Measurements from ENCODE around the gene IGF1R.

GRCh38 chr15:98775498-98776230 is 127.3 kb downstream of the IGF1R start:
- TF ChIP-seq, protein P1, sequence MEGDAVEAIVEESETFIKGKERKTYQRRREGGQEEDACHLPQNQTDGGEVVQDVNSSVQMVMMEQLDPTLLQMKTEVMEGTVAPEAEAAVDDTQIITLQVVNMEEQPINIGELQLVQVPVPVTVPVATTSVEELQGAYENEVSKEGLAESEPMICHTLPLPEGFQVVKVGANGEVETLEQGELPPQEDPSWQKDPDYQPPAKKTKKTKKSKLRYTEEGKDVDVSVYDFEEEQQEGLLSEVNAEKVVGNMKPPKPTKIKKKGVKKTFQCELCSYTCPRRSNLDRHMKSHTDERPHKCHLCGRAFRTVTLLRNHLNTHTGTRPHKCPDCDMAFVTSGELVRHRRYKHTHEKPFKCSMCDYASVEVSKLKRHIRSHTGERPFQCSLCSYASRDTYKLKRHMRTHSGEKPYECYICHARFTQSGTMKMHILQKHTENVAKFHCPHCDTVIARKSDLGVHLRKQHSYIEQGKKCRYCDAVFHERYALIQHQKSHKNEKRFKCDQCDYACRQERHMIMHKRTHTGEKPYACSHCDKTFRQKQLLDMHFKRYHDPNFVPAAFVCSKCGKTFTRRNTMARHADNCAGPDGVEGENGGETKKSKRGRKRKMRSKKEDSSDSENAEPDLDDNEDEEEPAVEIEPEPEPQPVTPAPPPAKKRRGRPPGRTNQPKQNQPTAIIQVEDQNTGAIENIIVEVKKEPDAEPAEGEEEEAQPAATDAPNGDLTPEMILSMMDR (conservative IDR thresholded peaks at IDR 0.05 in 1 of 2, IDR thresholded peaks at IDR 0.05 in 1 of 2; ENCODE audit: extremely low read depth in 1 of 2, insufficient read depth in 1 of 2, low read depth in 1 of 2, low read length in 2 of 2): no peak
- no peak for TF ChIP-seq EZH2 (IDR thresholded peaks at IDR 0.05; ENCODE audit: borderline replicate concordance, low read length)

All from mammary epithelial cell (primary cell).